ENCODE data around the gene LPAR3. TPM values are rescaled to one million over a fixed set of nuclear protein-coding genes. Genes with fewer than 3 reads are reported as not detected.

The LPAR3 gene
- polyA plus RNA-seq, 1 of the 3 experiments (the other 2 are of a cell fraction) = 0.08 TPM

DNA sequence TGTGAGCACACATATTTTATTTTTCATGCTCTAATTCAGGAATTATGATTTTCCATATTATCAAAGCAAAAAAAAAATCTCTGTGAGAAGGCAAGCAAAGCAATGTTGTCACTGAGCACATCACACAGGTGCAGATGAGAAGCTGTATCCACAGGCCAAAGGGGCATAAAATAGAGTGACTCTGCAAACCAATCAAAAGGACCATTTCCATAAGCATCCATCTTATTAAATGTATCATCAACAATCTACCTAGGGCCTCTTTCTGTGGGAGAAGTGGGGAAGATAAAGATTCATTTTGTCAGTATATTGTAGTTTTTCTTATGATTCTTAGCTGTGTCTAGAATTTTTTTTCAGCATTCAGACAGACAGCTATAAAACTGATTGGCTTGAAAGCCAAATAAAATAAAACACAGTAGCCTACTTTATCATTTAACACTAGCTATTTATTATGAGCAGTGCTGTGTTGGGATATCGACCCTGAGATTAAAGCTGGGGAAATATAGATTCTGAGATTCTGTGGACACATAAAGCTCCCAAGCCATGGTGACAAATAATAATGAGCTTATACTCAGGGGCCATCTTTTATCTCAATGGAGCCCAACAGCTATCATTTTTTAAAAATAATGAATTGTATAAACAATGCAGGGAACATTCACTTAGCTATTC, 90.3 kb downstream of the LPAR3 start (continued):
- TF ChIP-seq POLR2AphosphoS5 (IDR thresholded peaks at IDR 0.05; ENCODE audit: low read depth, low read length) (no peak), FOXM1 (IDR thresholded peaks at IDR 0.05; ENCODE audit: low read depth) (no peak), RCOR1 (IDR thresholded peaks at IDR 0.05; ENCODE audit: low read length) (no peak), GABPA (IDR thresholded peaks at IDR 0.05; ENCODE audit: low read depth) (no peak), CHD2 (IDR thresholded peaks at IDR 0.05; ENCODE audit: low read length, partially characterized antibody) (no peak)

GRCh38 chr1:84800090-84801073, 92.6 kb downstream of the LPAR3 start:
- no peaks in the 10 kb centered on the region for H3K9me2 ChIP-seq
- DNase-seq = no peak
- no peak overlapping the region for H3K27ac ChIP-seq (ENCODE audit: low read depth in 2 of 2, low read length in 1 of 2)
- H2AFZ ChIP-seq (ENCODE audit: low read depth) = no peak overlapping the region
- no peaks in the 10 kb centered on the region for H3K9me3 ChIP-seq
- H3K4me2 ChIP-seq = no peak overlapping the region
- peaks cover 0 to 4% of the 10 kb centered on the region in 2 experiments; a peak in 1 of 4 replicates for H3K4me1 ChIP-seq (ENCODE audit: control insufficient read depth in 1 of 2, insufficient read depth in 2 of 2, low read depth in 1 of 2, low read length in 1 of 2)
- no peaks in the 10 kb centered on the region for H3K36me3 ChIP-seq (replicated peaks in 1 of 2; ENCODE audit: control insufficient read depth in 1 of 2, insufficient read depth in 2 of 2, low read length in 1 of 2)
- POLR2A ChIA-PET = no interaction called here
- H3K79me2 ChIP-seq (ENCODE audit: insufficient read depth) = no peaks in the 10 kb centered on the region
- H4K20me1 ChIP-seq (ENCODE audit: insufficient read depth) = no peaks in the 10 kb centered on the region
- TF ChIP-seq MAX (IDR thresholded peaks at IDR 0.05; ENCODE audit: low read depth) (no peak), SMC3 (IDR thresholded peaks at IDR 0.05; ENCODE audit: low read depth, low read length) (no peak), CHD2 (IDR thresholded peaks at IDR 0.05; ENCODE audit: low read length, partially characterized antibody) (no peak), NFIC (IDR thresholded peaks at IDR 0.05; ENCODE audit: borderline replicate concordance) (no peak), YY1 (IDR thresholded peaks at IDR 0.05; ENCODE audit: low read depth) (no peak), EZH2phosphoT487 (IDR thresholded peaks at IDR 0.05; ENCODE audit: borderline replicate concordance, low read depth) (no peak), GATA2 (CRISPR knock-in tag; IDR thresholded peaks at IDR 0.05) (no peak), FOXJ3 (CRISPR knock-in tag; IDR thresholded peaks at IDR 0.05) (no peak), MEF2A (IDR thresholded peaks at IDR 0.05; ENCODE audit: borderline replicate concordance, low read depth) (no peak)
- TF ChIP-seq, protein P1, sequence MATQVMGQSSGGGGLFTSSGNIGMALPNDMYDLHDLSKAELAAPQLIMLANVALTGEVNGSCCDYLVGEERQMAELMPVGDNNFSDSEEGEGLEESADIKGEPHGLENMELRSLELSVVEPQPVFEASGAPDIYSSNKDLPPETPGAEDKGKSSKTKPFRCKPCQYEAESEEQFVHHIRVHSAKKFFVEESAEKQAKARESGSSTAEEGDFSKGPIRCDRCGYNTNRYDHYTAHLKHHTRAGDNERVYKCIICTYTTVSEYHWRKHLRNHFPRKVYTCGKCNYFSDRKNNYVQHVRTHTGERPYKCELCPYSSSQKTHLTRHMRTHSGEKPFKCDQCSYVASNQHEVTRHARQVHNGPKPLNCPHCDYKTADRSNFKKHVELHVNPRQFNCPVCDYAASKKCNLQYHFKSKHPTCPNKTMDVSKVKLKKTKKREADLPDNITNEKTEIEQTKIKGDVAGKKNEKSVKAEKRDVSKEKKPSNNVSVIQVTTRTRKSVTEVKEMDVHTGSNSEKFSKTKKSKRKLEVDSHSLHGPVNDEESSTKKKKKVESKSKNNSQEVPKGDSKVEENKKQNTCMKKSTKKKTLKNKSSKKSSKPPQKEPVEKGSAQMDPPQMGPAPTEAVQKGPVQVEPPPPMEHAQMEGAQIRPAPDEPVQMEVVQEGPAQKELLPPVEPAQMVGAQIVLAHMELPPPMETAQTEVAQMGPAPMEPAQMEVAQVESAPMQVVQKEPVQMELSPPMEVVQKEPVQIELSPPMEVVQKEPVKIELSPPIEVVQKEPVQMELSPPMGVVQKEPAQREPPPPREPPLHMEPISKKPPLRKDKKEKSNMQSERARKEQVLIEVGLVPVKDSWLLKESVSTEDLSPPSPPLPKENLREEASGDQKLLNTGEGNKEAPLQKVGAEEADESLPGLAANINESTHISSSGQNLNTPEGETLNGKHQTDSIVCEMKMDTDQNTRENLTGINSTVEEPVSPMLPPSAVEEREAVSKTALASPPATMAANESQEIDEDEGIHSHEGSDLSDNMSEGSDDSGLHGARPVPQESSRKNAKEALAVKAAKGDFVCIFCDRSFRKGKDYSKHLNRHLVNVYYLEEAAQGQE (IDR thresholded peaks at IDR 0.05; ENCODE audit: low read depth, low read length) = no peak
- 46% methylated on average over 7 of the region's 7 CpGs for WGBS (ENCODE audit: low lambda C conversion rate)
- peaks cover 12% of the 10 kb centered on the region; the same call in 1 of the 2 replicates for H3K27me3 ChIP-seq (ENCODE audit: insufficient read depth)
- no peaks in the 10 kb centered on the region for H3F3A ChIP-seq (replicated peaks; ENCODE audit: insufficient read depth)
- CTCF ChIA-PET = interaction anchor here (1.3 kb wide), 1 partner anchor 28 kb away, joined by 4 read pairs; no protein-coding TSS in a partner anchor
- H3K9ac ChIP-seq = no peak overlapping the region
- no peak overlapping the region for H3K4me3 ChIP-seq (ENCODE audit: low read depth in 2 of 2, low read length in 1 of 2)

Data from SK-N-SH (cell line).